T follicular helper cell (primary cell): ENCODE data around the gene PEX11B.

Experiments
- DNase-seq: peaks from one replicate; pipeline ENCODE4 v3.0.0-alpha.2; 2020; ENCODE audit warnings: low read depth

Gene PEX11B

DNA sequence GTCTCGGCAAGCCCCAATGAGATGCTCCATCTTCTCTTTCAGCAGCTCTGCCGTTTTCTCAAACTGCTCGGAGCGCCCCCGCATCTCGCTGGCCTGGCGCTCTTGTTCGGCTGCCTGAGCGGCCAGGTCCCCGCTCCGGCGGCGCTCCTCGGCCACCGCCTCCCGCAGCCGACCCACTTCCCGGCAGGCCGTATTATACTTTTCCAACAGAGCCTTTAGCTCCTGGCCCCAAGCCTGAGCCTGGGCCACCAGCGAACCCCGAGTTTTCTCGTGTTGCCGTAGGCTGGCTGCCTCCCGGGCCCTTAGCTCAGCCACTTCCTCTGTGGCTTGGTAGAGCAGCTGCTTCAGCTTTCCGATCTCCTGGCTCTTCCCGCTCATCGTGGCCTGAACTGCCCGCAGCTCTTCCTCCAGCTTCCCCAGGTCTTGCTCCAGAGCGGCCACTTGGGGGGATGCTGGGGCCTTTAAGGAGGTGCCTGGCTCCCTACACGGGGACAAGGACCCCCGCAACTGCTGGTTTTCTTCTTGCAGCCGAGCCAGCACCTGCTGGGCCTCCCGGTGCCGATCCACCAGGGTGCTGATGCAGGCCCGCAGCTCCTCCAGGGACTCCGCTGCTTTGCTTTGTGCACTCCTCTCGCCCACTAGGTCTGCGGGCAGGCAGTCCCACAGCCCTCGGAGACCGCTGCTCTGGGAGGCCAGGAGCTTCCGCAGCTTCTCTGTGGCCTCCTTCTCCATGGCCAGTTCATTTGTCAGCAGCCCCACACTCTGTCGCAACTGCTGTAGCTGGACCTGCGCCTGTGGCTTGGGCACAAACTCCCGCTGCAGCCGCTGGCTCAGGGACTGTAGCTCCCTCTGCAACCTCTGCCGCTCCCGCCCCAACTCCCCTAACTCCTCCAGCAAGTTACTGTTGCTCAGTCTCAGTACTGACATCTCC lies 46.3 kb downstream of the PEX11B start:
- DNase-seq: no peak

DNA sequence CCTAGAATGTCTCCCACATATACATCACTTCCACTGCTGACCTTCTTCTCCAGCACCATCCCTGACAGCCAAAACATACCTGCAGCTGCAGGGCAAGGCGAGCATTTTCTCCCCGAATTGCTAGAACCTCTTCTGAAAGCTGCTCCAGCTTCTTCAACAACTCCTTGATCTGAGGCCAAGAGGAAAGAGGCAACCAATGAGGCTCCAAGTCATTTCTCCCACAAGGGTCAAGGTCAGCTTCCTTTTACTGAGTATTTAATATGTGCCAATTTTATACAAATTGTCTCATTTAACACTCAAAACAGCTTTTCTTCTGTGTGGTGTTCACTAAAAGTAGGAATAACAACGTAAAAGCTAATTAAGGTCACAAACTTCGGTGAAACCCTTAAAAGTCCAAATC lies 50.3 kb downstream of the PEX11B start:
- DNase-seq: no peak

GRCh38 chr1:145863282-145864018 lies 55.1 kb downstream of the PEX11B start:
- DNase-seq: no peak
